Activated CD4-positive, alpha-beta T cell treated with anti-CD3 and anti-CD28 coated beads, Interleukin-2, amount 10 ng/mL, durations not matched to agents 7 days and 5 days (primary cell): Measurements from ENCODE around the gene RBM22. TPM values are rescaled to one million over a fixed set of nuclear protein-coding genes. Genes with fewer than 3 reads are reported as not detected.
A peak's percentile ranks its signal among the peaks of the same experiment; 100 is the strongest.

Source experiments
- CTCF ChIA-PET: fragments of 350-600 bp; sonication (Branson Sonifier 250); formaldehyde crosslinking; loops from one replicate; lab custom pipeline; 2021; ENCODE audit warnings: antibody characterized with exemption; lab: Charles Lee
- POLR2A ChIA-PET: fragments of 350-600 bp; sonication (Branson Sonifier 250); formaldehyde crosslinking; loops from one replicate; lab custom pipeline; 2021; ENCODE audit warnings: antibody characterized with exemption; lab: Charles Lee
- DNase-seq: peaks from one replicate; pipeline ENCODE4 v3.0.0-alpha.2; 2020
- H3K27ac Mint-ChIP-seq: one replicate; pipeline ENCODE4 v1.8.0; 2021; ENCODE audit warnings: mild to moderate bottlenecking, moderate library complexity, mixed read lengths
- H3K27me3 Mint-ChIP-seq: one replicate; pipeline ENCODE4 v1.8.0; 2021; ENCODE audit warnings: mixed read lengths
- H3K36me3 Mint-ChIP-seq: one replicate; pipeline ENCODE4 v1.8.0; 2021; ENCODE audit warnings: low read depth, mixed read lengths
- H3K4me1 Mint-ChIP-seq: one replicate; pipeline ENCODE4 v1.8.0; 2021; ENCODE audit warnings: mixed read lengths
- H3K4me3 Mint-ChIP-seq: one replicate; pipeline ENCODE4 v1.8.0; 2021; ENCODE audit warnings: mild to moderate bottlenecking, moderate library complexity, mixed read lengths
- H3K9me3 Mint-ChIP-seq: one replicate; pipeline ENCODE4 v1.8.0; 2021; ENCODE audit warnings: mixed read lengths
- total RNA-seq, 2 experiments: library from RNA; stranded (reverse); gene quantifications; one replicate each; pipeline ENCODE4 v1.2.3, GENCODE V29; 2021

Gene RBM22
- total RNA-seq, 2 experiments from 2014 or later = 61.9 to 65.6 TPM

- Mint-ChIP-seq H3K36me3 (no peaks in the 10 kb centered on the region), H3K4me1 (peaks cover 8% of the 10 kb centered on the region), H3K4me3 (peak overlapping the region; percentile 69), H3K27ac (peak overlapping the region; percentile 11), H3K9me3 (no peaks in the 10 kb centered on the region), H3K27me3 (peaks cover 24% of the 10 kb centered on the region)
- ChIA-PET CTCF (interaction anchor here (0.8 to 2.0 kb wide), 6 partner anchors 9 to 173 kb away, joined by 3 to 5 read pairs (median 4); partner anchors contain the start of gene RBM22), POLR2A (no interaction called here)
- DNase-seq = no peak
These were observed 29.2 kb downstream of the RBM22 start for GRCh38 chr5:150671509-150672236.

- H3K27ac Mint-ChIP-seq = no peak overlapping the region
- DNase-seq = no peak
- H3K27me3 Mint-ChIP-seq = peaks cover 24% of the 10 kb centered on the region
- peak overlapping the region; percentile 28 for H3K4me3 Mint-ChIP-seq
- POLR2A ChIA-PET = no interaction called here
- CTCF ChIA-PET = interaction anchor here (1.1 to 1.8 kb wide), 3 partner anchors 12 to 172 kb away, joined by 3 to 5 read pairs (median 4); no protein-coding TSS in a partner anchor
- H3K9me3 Mint-ChIP-seq = no peaks in the 10 kb centered on the region
- H3K36me3 Mint-ChIP-seq = no peaks in the 10 kb centered on the region
- peaks cover 8% of the 10 kb centered on the region for H3K4me1 Mint-ChIP-seq
These were observed 29.9 kb downstream of the RBM22 start for GRCh38 chr5:150670948-150671310.

GRCh38 chr5:150670275-150670947, 30.5 kb downstream of the RBM22 start:
- ChIA-PET POLR2A (no interaction called here), CTCF (interaction anchor here (1.1 to 1.8 kb wide), 3 partner anchors 11 to 171 kb away, joined by 3 to 5 read pairs (median 4); no protein-coding TSS in a partner anchor)
- H3K4me1 Mint-ChIP-seq = peaks cover 8% of the 10 kb centered on the region
- H3K27ac Mint-ChIP-seq = no peak overlapping the region
- H3K4me3 Mint-ChIP-seq = peak overlapping the region; percentile 28
- H3K36me3 Mint-ChIP-seq = no peaks in the 10 kb centered on the region
- H3K27me3 Mint-ChIP-seq = peaks cover 24% of the 10 kb centered on the region
- no peak for DNase-seq
- H3K9me3 Mint-ChIP-seq = no peaks in the 10 kb centered on the region

GRCh38 chr5:150665044-150665443, 35.8 kb downstream of the RBM22 start:
- CTCF ChIA-PET = interaction anchor here (0.7 to 1.3 kb wide), 2 partner anchors 9 to 120 kb away, joined by 4 to 5 read pairs; no protein-coding TSS in a partner anchor

GRCh38 chr5:150663936-150664335, 36.9 kb downstream of the RBM22 start:
- Mint-ChIP-seq H3K27ac (no peak overlapping the region), H3K4me1 (no peaks in the 10 kb centered on the region), H3K9me3 (no peaks in the 10 kb centered on the region), H3K27me3 (peaks cover 6% of the 10 kb centered on the region), H3K4me3 (no peak overlapping the region), H3K36me3 (no peaks in the 10 kb centered on the region)
- CTCF ChIA-PET = interaction anchor here (0.6 to 1.3 kb wide), 9 partner anchors 10 to 1138 kb away, joined by 3 to 5 read pairs (median 3); partner anchors contain the start of gene RBM22
- DNase-seq = no peak
- POLR2A ChIA-PET = interaction anchor here (0.6 to 0.7 kb wide), 2 partner anchors 104 to 115 kb away, joined by 4 to 5 read pairs; partner anchors contain the start of gene SMIM3

More at GRCh38 chr5:150665044-150665443, 35.8 kb downstream of the RBM22 start:
- H3K4me1 Mint-ChIP-seq = no peaks in the 10 kb centered on the region
- no peaks in the 10 kb centered on the region for H3K36me3 Mint-ChIP-seq
- H3K27me3 Mint-ChIP-seq = peaks cover 8% of the 10 kb centered on the region
- POLR2A ChIA-PET = no interaction called here
- H3K9me3 Mint-ChIP-seq = no peaks in the 10 kb centered on the region
- no peak for DNase-seq
- H3K4me3 Mint-ChIP-seq = no peak overlapping the region
- H3K27ac Mint-ChIP-seq = no peak overlapping the region

- Mint-ChIP-seq H3K27me3 (peaks cover 6% of the 10 kb centered on the region), H3K9me3 (no peaks in the 10 kb centered on the region), H3K4me3 (no peak overlapping the region), H3K36me3 (no peaks in the 10 kb centered on the region), H3K4me1 (no peaks in the 10 kb centered on the region), H3K27ac (no peak overlapping the region)
- DNase-seq = no peak
- ChIA-PET CTCF (interaction anchor here (0.6 to 1.3 kb wide), 8 partner anchors 9 to 1139 kb away, joined by 3 to 4 read pairs (median 3); no protein-coding TSS in a partner anchor), POLR2A (interaction anchor here (0.7 kb wide), 1 partner anchor 103 kb away, joined by 5 read pairs; no protein-coding TSS in a partner anchor)
These were observed 37.9 kb downstream of the RBM22 start for GRCh38 chr5:150662731-150663516.

GRCh38 chr5:150661821-150662596, 38.9 kb downstream of the RBM22 start:
- H3K9me3 Mint-ChIP-seq = no peaks in the 10 kb centered on the region

GRCh38 chr5:150661086-150661485, 39.8 kb downstream of the RBM22 start, which contains the start of gene MYOZ3:
TSS of gene MYOZ3 (plus strand) at chr5:150661251. CDS start at chr5:150662942, 1,691 bp downstream.
- H3K4me1 Mint-ChIP-seq = peaks cover 4% of the 10 kb centered on the region
- CTCF ChIA-PET = interaction anchor here (0.6 to 1.7 kb wide), 2 partner anchors 39 to 210 kb away, joined by 3 read pairs; no protein-coding TSS in a partner anchor
- H3K4me3 Mint-ChIP-seq = no peak within 1 kb of the TSS
- H3K27me3 Mint-ChIP-seq = peaks cover 6% of the 10 kb centered on the region
- H3K27ac Mint-ChIP-seq = no peak within 1 kb of the TSS
- no peak for DNase-seq
- H3K36me3 Mint-ChIP-seq = no peaks in the 10 kb centered on the region
- H3K9me3 Mint-ChIP-seq = no peaks in the 10 kb centered on the region
- POLR2A ChIA-PET = interaction anchor here (0.6 kb wide), 1 partner anchor 28 kb away, joined by 3 read pairs; no protein-coding TSS in a partner anchor

More at GRCh38 chr5:150661821-150662596, 38.9 kb downstream of the RBM22 start:
- Mint-ChIP-seq H3K36me3 (no peaks in the 10 kb centered on the region), H3K27ac (no peak overlapping the region), H3K4me1 (peaks cover 4% of the 10 kb centered on the region), H3K27me3 (peaks cover 6% of the 10 kb centered on the region), H3K4me3 (no peak overlapping the region)
- DNase-seq = no peak
- POLR2A ChIA-PET = interaction anchor here (0.6 kb wide), 1 partner anchor 27 kb away, joined by 3 read pairs; no protein-coding TSS in a partner anchor
- CTCF ChIA-PET = interaction anchor here (0.6 to 1.7 kb wide), 5 partner anchors 9 to 211 kb away, joined by 3 read pairs; no protein-coding TSS in a partner anchor

- peaks cover 7% of the 10 kb centered on the region for H3K4me1 Mint-ChIP-seq
- ChIA-PET POLR2A (no interaction called here), CTCF (interaction anchor here (1.7 kb wide), 1 partner anchor 40 kb away, joined by 3 read pairs; no protein-coding TSS in a partner anchor)
- no peaks in the 10 kb centered on the region for H3K9me3 Mint-ChIP-seq
- no peak overlapping the region for H3K27ac Mint-ChIP-seq
- H3K4me3 Mint-ChIP-seq = no peak overlapping the region
- no peaks in the 10 kb centered on the region for H3K36me3 Mint-ChIP-seq
- H3K27me3 Mint-ChIP-seq = peaks cover 6% of the 10 kb centered on the region
- DNase-seq = no peak
These were observed 40.6 kb downstream of the RBM22 start for GRCh38 chr5:150660108-150660831.

GRCh38 chr5:150659360-150660107, 41.3 kb downstream of the RBM22 start:
- CTCF ChIA-PET = interaction anchor here (0.7 kb wide), 1 partner anchor 12 kb away, joined by 4 read pairs; no protein-coding TSS in a partner anchor
- Mint-ChIP-seq H3K4me1 (peaks cover 7% of the 10 kb centered on the region), H3K27me3 (peaks cover 6% of the 10 kb centered on the region), H3K9me3 (no peaks in the 10 kb centered on the region), H3K27ac (no peak overlapping the region), H3K4me3 (no peak overlapping the region), H3K36me3 (no peaks in the 10 kb centered on the region)
- POLR2A ChIA-PET = no interaction called here
- no peak for DNase-seq
